WTC11 (cell line): ENCODE data around the gene ATP5F1D.

ENCODE experiments used
- CREB1 ChIP-seq: sonication (generic); formaldehyde crosslinking; IDR thresholded peaks from 2 replicates; pipeline ENCODE4 v1.8.0; 2023; ENCODE audit warnings: mild to moderate bottlenecking, missing genetic modification reagents
- CREM ChIP-seq: sonication (generic); formaldehyde crosslinking; IDR thresholded peaks from 2 replicates; pipeline ENCODE4 v1.8.1; 2022; ENCODE audit warnings: mild to moderate bottlenecking, missing genetic modification reagents, moderate library complexity
- FOXP1 ChIP-seq: sonication (generic); formaldehyde crosslinking; IDR thresholded peaks from 2 replicates; pipeline ENCODE4 v1.8.0; 2022; ENCODE audit warnings: missing genetic modification reagents, mild to moderate bottlenecking, moderate library complexity, borderline replicate concordance
- IRF1 ChIP-seq: sonication (generic); formaldehyde crosslinking; IDR thresholded peaks from 2 replicates; pipeline ENCODE4 v1.8.0; 2023; ENCODE audit warnings: missing genetic modification reagents
- JUN ChIP-seq: sonication (generic); formaldehyde crosslinking; IDR thresholded peaks from 2 replicates; pipeline ENCODE4 v1.8.0; 2023; ENCODE audit warnings: mild to moderate bottlenecking, missing genetic modification reagents
- NFE2L1 ChIP-seq: sonication (generic); formaldehyde crosslinking; IDR thresholded peaks from 2 replicates; pipeline ENCODE4 v1.8.1; 2023; ENCODE audit warnings: missing genetic modification reagents
- SOX15 ChIP-seq: fragments of 250-450 bp; sonication (Bioruptor Pico); IDR thresholded peaks from 2 replicates; pipeline ENCODE4 v1.9.0; 2021; ENCODE audit warnings: mild to moderate bottlenecking
- TP53 ChIP-seq: sonication (generic); formaldehyde crosslinking; IDR thresholded peaks from 2 replicates; pipeline ENCODE4 v1.8.1; 2023; ENCODE audit warnings: mild to moderate bottlenecking, missing genetic modification reagents
- TF ChIP-seq, protein P1 (sequence below): fragments of 250-450 bp; sonication (Bioruptor Pico); IDR thresholded peaks from 2 replicates; pipeline ENCODE4 v1.9.0; 2021; ENCODE audit warnings: mild to moderate bottlenecking
- TF ChIP-seq, protein P2 (sequence below): sonication (generic); formaldehyde crosslinking; conservative IDR thresholded peaks from 2 replicates; pipeline ENCODE4 v1.8.1; 2023; ENCODE audit warnings: mild to moderate bottlenecking, low read depth, missing genetic modification reagents, moderate library complexity
- TF ChIP-seq, protein P3 (sequence below): sonication (generic); formaldehyde crosslinking; IDR thresholded peaks from 2 replicates; pipeline ENCODE4 v1.8.0; 2022; ENCODE audit warnings: mild to moderate bottlenecking, missing genetic modification reagents
- TF ChIP-seq, protein P4 (sequence below): fragments of 200-600 bp; IDR thresholded peaks from 2 replicates; pipeline ENCODE4 v1.8.0; 2022; ENCODE audit warnings: antibody characterized with exemption

DNA sequence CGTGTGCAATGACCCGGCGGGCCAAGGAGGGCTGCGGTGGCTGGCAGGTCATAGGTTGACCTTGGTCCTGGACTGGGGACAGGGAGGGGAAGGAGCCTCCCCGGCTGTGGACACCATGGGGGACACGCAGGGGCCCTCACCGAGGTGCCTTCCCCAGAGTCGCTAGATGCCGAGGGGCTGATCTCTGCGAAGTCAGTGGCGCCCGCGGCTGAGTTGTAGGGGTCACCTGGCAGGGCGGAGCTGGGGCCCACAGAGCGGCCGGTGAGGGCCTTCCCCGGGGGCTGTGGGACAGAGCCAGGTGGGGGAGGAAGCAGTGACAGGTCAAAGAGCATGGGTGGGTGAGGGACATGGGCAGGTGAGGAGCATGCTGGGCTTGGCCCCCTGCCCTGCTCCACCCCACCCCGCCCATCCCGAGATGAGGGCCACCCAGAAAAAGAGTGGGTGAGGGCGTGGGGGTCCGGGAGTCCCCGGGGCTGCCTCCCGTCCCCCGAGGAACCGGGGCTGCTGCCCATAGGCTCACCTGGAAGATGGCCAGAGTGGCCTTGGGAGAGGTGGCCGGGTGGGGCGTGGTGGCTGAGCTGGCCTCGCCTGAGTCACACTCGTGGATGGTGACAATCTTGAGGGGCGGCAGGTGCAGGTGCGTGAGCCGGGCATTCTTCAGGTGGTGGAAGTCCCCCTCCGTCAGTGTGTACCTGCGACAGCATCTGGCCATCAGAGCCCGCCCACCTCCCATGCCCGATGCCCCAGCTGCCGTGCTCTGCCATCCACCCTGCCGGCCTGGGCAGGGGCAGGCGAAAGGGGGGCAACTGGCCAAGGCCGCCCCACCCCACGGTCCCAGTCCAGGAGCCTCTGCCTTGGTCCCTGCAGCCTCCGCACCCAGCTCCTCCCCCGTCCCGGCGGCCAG, 7.2 kb upstream of the ATP5F1D start:
- TF ChIP-seq, protein P1, sequence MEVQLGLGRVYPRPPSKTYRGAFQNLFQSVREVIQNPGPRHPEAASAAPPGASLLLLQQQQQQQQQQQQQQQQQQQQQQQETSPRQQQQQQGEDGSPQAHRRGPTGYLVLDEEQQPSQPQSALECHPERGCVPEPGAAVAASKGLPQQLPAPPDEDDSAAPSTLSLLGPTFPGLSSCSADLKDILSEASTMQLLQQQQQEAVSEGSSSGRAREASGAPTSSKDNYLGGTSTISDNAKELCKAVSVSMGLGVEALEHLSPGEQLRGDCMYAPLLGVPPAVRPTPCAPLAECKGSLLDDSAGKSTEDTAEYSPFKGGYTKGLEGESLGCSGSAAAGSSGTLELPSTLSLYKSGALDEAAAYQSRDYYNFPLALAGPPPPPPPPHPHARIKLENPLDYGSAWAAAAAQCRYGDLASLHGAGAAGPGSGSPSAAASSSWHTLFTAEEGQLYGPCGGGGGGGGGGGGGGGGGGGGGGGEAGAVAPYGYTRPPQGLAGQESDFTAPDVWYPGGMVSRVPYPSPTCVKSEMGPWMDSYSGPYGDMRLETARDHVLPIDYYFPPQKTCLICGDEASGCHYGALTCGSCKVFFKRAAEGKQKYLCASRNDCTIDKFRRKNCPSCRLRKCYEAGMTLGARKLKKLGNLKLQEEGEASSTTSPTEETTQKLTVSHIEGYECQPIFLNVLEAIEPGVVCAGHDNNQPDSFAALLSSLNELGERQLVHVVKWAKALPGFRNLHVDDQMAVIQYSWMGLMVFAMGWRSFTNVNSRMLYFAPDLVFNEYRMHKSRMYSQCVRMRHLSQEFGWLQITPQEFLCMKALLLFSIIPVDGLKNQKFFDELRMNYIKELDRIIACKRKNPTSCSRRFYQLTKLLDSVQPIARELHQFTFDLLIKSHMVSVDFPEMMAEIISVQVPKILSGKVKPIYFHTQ (CRISPR knock-in tag): no peak
- TF ChIP-seq TP53: no peak
- TF ChIP-seq, protein P2, sequence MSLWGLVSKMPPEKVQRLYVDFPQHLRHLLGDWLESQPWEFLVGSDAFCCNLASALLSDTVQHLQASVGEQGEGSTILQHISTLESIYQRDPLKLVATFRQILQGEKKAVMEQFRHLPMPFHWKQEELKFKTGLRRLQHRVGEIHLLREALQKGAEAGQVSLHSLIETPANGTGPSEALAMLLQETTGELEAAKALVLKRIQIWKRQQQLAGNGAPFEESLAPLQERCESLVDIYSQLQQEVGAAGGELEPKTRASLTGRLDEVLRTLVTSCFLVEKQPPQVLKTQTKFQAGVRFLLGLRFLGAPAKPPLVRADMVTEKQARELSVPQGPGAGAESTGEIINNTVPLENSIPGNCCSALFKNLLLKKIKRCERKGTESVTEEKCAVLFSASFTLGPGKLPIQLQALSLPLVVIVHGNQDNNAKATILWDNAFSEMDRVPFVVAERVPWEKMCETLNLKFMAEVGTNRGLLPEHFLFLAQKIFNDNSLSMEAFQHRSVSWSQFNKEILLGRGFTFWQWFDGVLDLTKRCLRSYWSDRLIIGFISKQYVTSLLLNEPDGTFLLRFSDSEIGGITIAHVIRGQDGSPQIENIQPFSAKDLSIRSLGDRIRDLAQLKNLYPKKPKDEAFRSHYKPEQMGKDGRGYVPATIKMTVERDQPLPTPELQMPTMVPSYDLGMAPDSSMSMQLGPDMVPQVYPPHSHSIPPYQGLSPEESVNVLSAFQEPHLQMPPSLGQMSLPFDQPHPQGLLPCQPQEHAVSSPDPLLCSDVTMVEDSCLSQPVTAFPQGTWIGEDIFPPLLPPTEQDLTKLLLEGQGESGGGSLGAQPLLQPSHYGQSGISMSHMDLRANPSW (CRISPR knock-in tag): no peak
- TF ChIP-seq, protein P3, sequence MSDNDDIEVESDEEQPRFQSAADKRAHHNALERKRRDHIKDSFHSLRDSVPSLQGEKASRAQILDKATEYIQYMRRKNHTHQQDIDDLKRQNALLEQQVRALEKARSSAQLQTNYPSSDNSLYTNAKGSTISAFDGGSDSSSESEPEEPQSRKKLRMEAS (CRISPR knock-in tag): no peak
- no peak for TF ChIP-seq CREM
- no peak for TF ChIP-seq JUN (CRISPR knock-in tag)
- no peak for TF ChIP-seq NFE2L1 (CRISPR knock-in tag)
- TF ChIP-seq, protein P4, sequence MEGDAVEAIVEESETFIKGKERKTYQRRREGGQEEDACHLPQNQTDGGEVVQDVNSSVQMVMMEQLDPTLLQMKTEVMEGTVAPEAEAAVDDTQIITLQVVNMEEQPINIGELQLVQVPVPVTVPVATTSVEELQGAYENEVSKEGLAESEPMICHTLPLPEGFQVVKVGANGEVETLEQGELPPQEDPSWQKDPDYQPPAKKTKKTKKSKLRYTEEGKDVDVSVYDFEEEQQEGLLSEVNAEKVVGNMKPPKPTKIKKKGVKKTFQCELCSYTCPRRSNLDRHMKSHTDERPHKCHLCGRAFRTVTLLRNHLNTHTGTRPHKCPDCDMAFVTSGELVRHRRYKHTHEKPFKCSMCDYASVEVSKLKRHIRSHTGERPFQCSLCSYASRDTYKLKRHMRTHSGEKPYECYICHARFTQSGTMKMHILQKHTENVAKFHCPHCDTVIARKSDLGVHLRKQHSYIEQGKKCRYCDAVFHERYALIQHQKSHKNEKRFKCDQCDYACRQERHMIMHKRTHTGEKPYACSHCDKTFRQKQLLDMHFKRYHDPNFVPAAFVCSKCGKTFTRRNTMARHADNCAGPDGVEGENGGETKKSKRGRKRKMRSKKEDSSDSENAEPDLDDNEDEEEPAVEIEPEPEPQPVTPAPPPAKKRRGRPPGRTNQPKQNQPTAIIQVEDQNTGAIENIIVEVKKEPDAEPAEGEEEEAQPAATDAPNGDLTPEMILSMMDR: no peak
- TF ChIP-seq FOXP1 (CRISPR knock-in tag): no peak
- no peak for TF ChIP-seq IRF1 (CRISPR knock-in tag)
- no peak for TF ChIP-seq SOX15 (CRISPR knock-in tag)
- no peak for TF ChIP-seq CREB1 (CRISPR knock-in tag)
